ENCODE results near the gene CYTL1. TPM values are rescaled to one million over a fixed set of nuclear protein-coding genes. Genes with fewer than 3 reads are reported as not detected.

CYTL1 gene
- total RNA-seq, 1 experiment from 2014 or later = not detected

DNA sequence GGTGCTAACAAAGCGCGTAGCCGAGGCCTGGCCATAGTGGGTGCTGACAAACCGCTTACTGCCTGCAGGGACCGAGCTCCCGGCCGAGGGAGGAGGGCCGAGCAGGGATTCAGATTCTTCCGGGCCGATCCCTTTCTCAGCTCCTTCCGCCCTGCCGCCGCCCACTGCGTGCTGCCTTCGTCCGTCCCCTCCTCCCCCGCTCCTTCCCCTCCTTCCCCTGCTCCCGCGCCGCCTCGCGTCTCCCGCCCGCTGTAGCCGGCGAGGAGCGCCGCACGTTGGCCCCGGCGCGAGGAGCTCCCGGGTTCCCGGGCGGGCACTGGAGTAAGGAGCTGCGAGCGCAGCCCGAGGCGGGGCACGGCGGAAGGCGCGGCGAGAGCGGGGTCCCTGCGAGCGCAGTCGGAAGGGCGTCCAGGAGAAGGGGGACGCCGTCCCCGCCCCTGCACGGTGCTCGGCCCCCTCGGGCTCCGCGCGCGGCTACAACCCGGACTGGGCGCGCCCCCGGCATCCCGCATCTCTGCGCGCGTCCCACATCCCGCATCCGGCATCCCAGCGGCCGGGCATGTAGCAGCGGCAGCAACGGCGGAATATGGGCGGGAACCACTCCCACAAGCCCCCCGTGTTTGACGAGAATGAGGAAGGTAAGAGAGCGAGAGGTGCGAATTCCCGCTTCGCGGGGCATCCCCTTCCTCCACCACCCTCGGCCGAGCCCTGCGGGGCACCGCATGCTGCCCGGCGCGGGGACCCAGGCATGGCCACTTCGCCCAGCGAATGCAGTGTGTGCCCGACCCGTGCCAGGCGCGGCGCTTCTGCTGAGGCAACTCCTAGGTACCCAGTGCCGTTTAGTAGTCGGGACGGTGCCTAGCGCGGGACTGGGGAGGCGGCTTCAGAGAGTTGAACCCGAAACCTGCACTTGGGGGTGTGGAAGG, 32.3 kb upstream of the CYTL1 start, which contains the start of gene STK32B:
Gene STK32B, plus strand, starts transcription at position 203 of the 926 bp plus-strand sequence.
- H3K79me2 ChIP-seq (ENCODE audit: low read length) = no peaks in the 10 kb centered on the region
- H3K4me3 ChIP-seq (ENCODE audit: low read length) = peak within 1 kb of the TSS; percentile 65
- peaks cover 5% of the 10 kb centered on the region; the same call in 1 of the 2 replicates for H3K4me1 ChIP-seq (ENCODE audit: insufficient read depth, low read length)
- H4K20me1 ChIP-seq (ENCODE audit: low read length) = no peaks in the 10 kb centered on the region
- DNase-seq = peak; percentile 65
- H3K27me3 ChIP-seq (ENCODE audit: low read length) = no peaks in the 10 kb centered on the region
- no peaks in the 10 kb centered on the region for H3F3A ChIP-seq (ENCODE audit: low read length, unreplicated experiment)
- no peak within 1 kb of the TSS for H3K27ac ChIP-seq (ENCODE audit: low read length)
- intact Hi-C loops (cut with micrococcal nuclease) = loop anchor here (1.0 to 5.0 kb wide), 2 partner anchors 54 to 327 kb away; no protein-coding TSS in a partner anchor
- H3K9me3 ChIP-seq (ENCODE audit: low read length) = no peaks in the 10 kb centered on the region
- H3K36me3 ChIP-seq (ENCODE audit: low read depth, low read length) = no peaks in the 10 kb centered on the region
- H3K9ac ChIP-seq (ENCODE audit: low read length) = peak within 1 kb of the TSS; percentile 50
- peak within 1 kb of the TSS; percentile 57 for H2AFZ ChIP-seq (ENCODE audit: low read length)
- peak within 1 kb of the TSS; percentile 78 for H3K4me2 ChIP-seq (ENCODE audit: low read length)
- ATAC-seq = peak; percentile 82
- ChIA-PET POLR2A (ENCODE audit: unreplicated experiment) (no interaction called here), CTCF (interaction anchor here (0.6 to 0.7 kb wide), 2 partner anchors 397 to 761 kb away, joined by 3 to 4 read pairs; no protein-coding TSS in a partner anchor)
- BruUV-seq (replicated peaks) = no TSS peak
- no peaks in the 10 kb centered on the region for H3K9me2 ChIP-seq (replicated peaks; ENCODE audit: low read length)
- TF ChIP-seq EZH2phosphoT487 (IDR thresholded peaks at IDR 0.05; ENCODE audit: borderline replicate concordance, low read length) (no peak), EZH2 (IDR thresholded peaks at IDR 0.05; ENCODE audit: low read length, unreplicated experiment) (no peak), CTCF (conservative IDR thresholded peaks at IDR 0.05; ENCODE audit: low read depth, low read length) (no peak)

GRCh38 chr4:5050520-5051277, 31.4 kb upstream of the CYTL1 start:
- ATAC-seq (peak; percentile 90), DNase-seq (peak; percentile 75)
- Histone ChIP-seq H3K27ac (ENCODE audit: low read length) (no peak overlapping the region), H4K20me1 (ENCODE audit: low read length) (no peaks in the 10 kb centered on the region), H3F3A (ENCODE audit: low read length, unreplicated experiment) (no peaks in the 10 kb centered on the region), H3K4me3 (ENCODE audit: low read length) (peak overlapping the region; percentile 65), H3K79me2 (ENCODE audit: low read length) (no peaks in the 10 kb centered on the region), H3K4me2 (ENCODE audit: low read length) (peak overlapping the region; percentile 78), H3K36me3 (ENCODE audit: low read depth, low read length) (no peaks in the 10 kb centered on the region), H3K9me3 (ENCODE audit: low read length) (no peaks in the 10 kb centered on the region), H3K27me3 (ENCODE audit: low read length) (no peaks in the 10 kb centered on the region), H3K9me2 (replicated peaks; ENCODE audit: low read length) (no peaks in the 10 kb centered on the region), H2AFZ (ENCODE audit: low read length) (peak overlapping the region; percentile 57), H3K9ac (ENCODE audit: low read length) (peak overlapping the region; percentile 50), H3K4me1 (ENCODE audit: insufficient read depth, low read length) (peaks cover 5% of the 10 kb centered on the region; the same call in 1 of the 2 replicates)
- BruUV-seq (replicated peaks) = no TSS peak
- ChIA-PET POLR2A (ENCODE audit: unreplicated experiment) (interaction anchor here (0.6 kb wide), 1 partner anchor 31 kb away, joined by 3 read pairs; no protein-coding TSS in a partner anchor), CTCF (interaction anchor here (0.6 kb wide), 1 partner anchor 762 kb away, joined by 3 read pairs; no protein-coding TSS in a partner anchor)
- TF ChIP-seq EZH2phosphoT487 (IDR thresholded peaks at IDR 0.05; ENCODE audit: borderline replicate concordance, low read length) = no peak
- no peak for TF ChIP-seq EZH2 (IDR thresholded peaks at IDR 0.05; ENCODE audit: low read length, unreplicated experiment)
- peak; percentile 72 for TF ChIP-seq CTCF (conservative IDR thresholded peaks at IDR 0.05; ENCODE audit: low read depth, low read length)
- intact Hi-C loops (cut with micrococcal nuclease) = loop anchor here (1.0 to 5.0 kb wide), 2 partner anchors 53 to 328 kb away; no protein-coding TSS in a partner anchor

Measured in PC-3 (cell line).